ENCODE data around the gene NDUFB7. TPM values are rescaled to one million over a fixed set of nuclear protein-coding genes. Genes with fewer than 3 reads are reported as not detected.

NDUFB7 gene
- total and polyA plus RNA-seq, 2 experiments from 2014 or later: 289 to 463 TPM

- no peak for TF ChIP-seq CTCF (conservative IDR thresholded peaks at IDR 0.05; ENCODE audit: low read depth in 2 of 2)
- no peak for TF ChIP-seq ZNF114 (CRISPR knock-in tag; IDR thresholded peaks at IDR 0.05)
Measured at GRCh38 chr19:14555918-14556661, 15.8 kb downstream of the NDUFB7 start (continued).

GRCh38 chr19:14554382-14554812 is 17.5 kb downstream of the NDUFB7 start:
- Mint-ChIP-seq H3K36me3 (ENCODE audit: low read depth) (peaks cover 3% of the 10 kb centered on the region; the same call in 2 of the 3 replicates), H3K9me3 (no peaks in the 10 kb centered on the region), H3K27me3 (ENCODE audit: insufficient read depth, low read depth, poor library complexity) (peaks cover 20% of the 10 kb centered on the region), H3K4me3 (no peak overlapping the region), H3K4me1 (peaks cover 22% of the 10 kb centered on the region), H3K27ac (0 out of 2 replicates have a peak overlapping the region, but pooled peaks have one; percentile 38)
- peak overlapping the region; percentile 69 for H3K27ac ChIP-seq (ENCODE audit: low read depth)
- H3K4me3 ChIP-seq: no peak overlapping the region
- H3K79me2 ChIP-seq (replicated peaks; ENCODE audit: insufficient read depth): peaks cover 48% of the 10 kb centered on the region
- H3K9me2 ChIP-seq (ENCODE audit: insufficient read depth): no peaks in the 10 kb centered on the region
- no peaks in the 10 kb centered on the region for H3K36me3 ChIP-seq (ENCODE audit: insufficient read depth)
- ATAC-seq: peak; percentile 61
- no peaks in the 10 kb centered on the region for H3K27me3 ChIP-seq (ENCODE audit: insufficient read depth)
- H2AFZ ChIP-seq: no peak overlapping the region
- H3K4me1 ChIP-seq (ENCODE audit: insufficient read depth): peaks cover 6% of the 10 kb centered on the region; the same call in 1 of the 2 replicates
- H4K20me1 ChIP-seq (replicated peaks; ENCODE audit: insufficient read depth): peaks cover 10% of the 10 kb centered on the region; the same call in 1 of the 2 replicates
- H3K4me2 ChIP-seq: no peak overlapping the region
- peaks cover 3% of the 10 kb centered on the region; the same call in 1 of the 2 replicates for H3F3A ChIP-seq (replicated peaks; ENCODE audit: low read depth)
- DNase-seq (ENCODE audit: low spot score): peak; percentile 55
- no peak for TF ChIP-seq CREB1 (CRISPR knock-in tag; IDR thresholded peaks at IDR 0.05; ENCODE audit: low read depth)
- no peak for TF ChIP-seq STAT1 (IDR thresholded peaks at IDR 0.05; ENCODE audit: unreplicated experiment)
- TF ChIP-seq ZNF331 (CRISPR knock-in tag; IDR thresholded peaks at IDR 0.05; ENCODE audit: low read depth): no peak
- TF ChIP-seq ZNF114 (CRISPR knock-in tag; IDR thresholded peaks at IDR 0.05): no peak
- TF ChIP-seq POLR2AphosphoS5 (IDR thresholded peaks at IDR 0.05; ENCODE audit: low read depth): no peak
- TF ChIP-seq ZNF462 (CRISPR knock-in tag; IDR thresholded peaks at IDR 0.05): no peak
- TF ChIP-seq CTCF (conservative IDR thresholded peaks at IDR 0.05; ENCODE audit: low read depth in 2 of 2): no peak
- TF ChIP-seq REST (IDR thresholded peaks at IDR 0.05; ENCODE audit: unreplicated experiment): no peak
- TF ChIP-seq NANOG (IDR thresholded peaks at IDR 0.05; ENCODE audit: borderline replicate concordance): no peak

All from GM23338 (cell line).